PC-9 (cell line): ENCODE data around the gene UBE2R2. TPM values are rescaled to one million over a fixed set of nuclear protein-coding genes. Genes with fewer than 3 reads are reported as not detected.

Experiments
- BruUV-seq: library from RNA; stranded (reverse); fragments of 400-500 nt; replicated peaks from 2 replicates; lab custom pipeline; 2021; lab: Mats Ljungman, UMichigan
- CTCF ChIA-PET: fragments of 300-600 bp; sonication (Branson Sonifier 250); formaldehyde crosslinking; loops from one replicate; lab custom pipeline; 2022; ENCODE audit warnings: antibody characterized with exemption; lab: Charles Lee
- POLR2A ChIA-PET: fragments of 300-600 bp; sonication (Branson Sonifier 250); formaldehyde crosslinking; loops from one replicate; lab custom pipeline; 2022; ENCODE audit warnings: antibody characterized with exemption; ENCODE audit not compliant: unreplicated experiment; lab: Charles Lee
- DNase-seq, 2 experiments: peaks; one replicate each; pipeline versions ENCODE4 v3.0.0 to v3.0.0-alpha.2; 2015 to 2022; ENCODE audit warnings: mixed read lengths in 1 of 2
- H2AFZ ChIP-seq: fragments of 200-600 bp; sonication (generic); 2 replicates; pipeline ENCODE4 v1.8.1; 2017; ENCODE audit warnings: antibody characterized with exemption
- H3F3A ChIP-seq: fragments of 200-600 bp; sonication (generic); 2 replicates; pipeline ENCODE4 v1.8.1; 2017; ENCODE audit warnings: antibody characterized with exemption, mild to moderate bottlenecking, low read depth; ENCODE audit not compliant: insufficient read depth
- H3K27ac ChIP-seq: fragments of 200-600 bp; sonication (generic); 2 replicates; pipeline ENCODE4 v1.6.1; 2016; ENCODE audit warnings: mixed run types
- H3K27me3 ChIP-seq: fragments of 200-600 bp; sonication (generic); 2 replicates; pipeline ENCODE4 v1.6.1; 2016; ENCODE audit warnings: low read depth, mixed run types; ENCODE audit not compliant: insufficient read depth
- H3K36me3 ChIP-seq: fragments of 200-600 bp; sonication (generic); 2 replicates; pipeline ENCODE4 v1.6.1; 2016; ENCODE audit warnings: low read depth, mixed run types
- H3K4me1 ChIP-seq: fragments of 200-600 bp; sonication (generic); replicated peaks from 2 replicates; pipeline ENCODE4 v1.6.1; 2016; ENCODE audit warnings: mixed run types; ENCODE audit not compliant: insufficient read depth
- H3K4me2 ChIP-seq: fragments of 200-600 bp; sonication (generic); 2 replicates; pipeline ENCODE4 v1.6.1; 2017; ENCODE audit warnings: mixed run types
- H3K4me3 ChIP-seq: fragments of 200-600 bp; sonication (generic); 2 replicates; pipeline ENCODE4 v1.6.1; 2016; ENCODE audit warnings: mixed run types
- H3K79me2 ChIP-seq: fragments of 200-600 bp; sonication (generic); 2 replicates; pipeline ENCODE4 v1.6.1; 2017; ENCODE audit warnings: low read depth, mixed run types
- H3K9me2 ChIP-seq: fragments of 200-600 bp; sonication (generic); 2 replicates; pipeline ENCODE4 v1.8.1; 2017; ENCODE audit warnings: mild to moderate bottlenecking; ENCODE audit not compliant: insufficient read depth
- H3K9me3 ChIP-seq: fragments of 200-600 bp; sonication (generic); 2 replicates; pipeline ENCODE4 v1.8.1; 2016; ENCODE audit warnings: low read depth; ENCODE audit not compliant: insufficient read depth
- H4K20me1 ChIP-seq: fragments of 200-600 bp; sonication (generic); 2 replicates; pipeline ENCODE4 v1.8.1; 2017; ENCODE audit not compliant: insufficient read depth
- CTCF ChIP-seq: fragments of 200-600 bp; sonication (generic); conservative IDR thresholded peaks from 2 replicates; pipeline ENCODE4 v1.6.1; 2017; ENCODE audit warnings: mixed run types, antibody characterized with exemption, mild to moderate bottlenecking, moderate library complexity
- EZH2 ChIP-seq: fragments of 200-600 bp; sonication (generic); IDR thresholded peaks from 2 replicates; pipeline ENCODE4 v1.8.0; 2017; ENCODE audit warnings: antibody characterized with exemption, low read depth
- intact Hi-C: fragments of 100-400 bp; cut with micrococcal nuclease; formaldehyde crosslinking; loops from one replicate; pipeline ENCODE4 v1.10.0; 2022; ENCODE audit not compliant: unreplicated experiment
- total RNA-seq: library from RNA; stranded (reverse); gene quantifications from 2 replicates; pipeline ENCODE4 v1.2.3, GENCODE V29; 2021

The UBE2R2 gene
- total RNA-seq, 1 experiment from 2014 or later: 38.9 TPM

GRCh38 chr9:33931326-33931725 lies 114.4 kb downstream of the UBE2R2 start:
- CTCF ChIA-PET: no interaction called here
- Histone ChIP-seq H3F3A (no peaks in the 10 kb centered on the region), H3K4me2 (no peak overlapping the region), H4K20me1 (no peaks in the 10 kb centered on the region), H3K4me1 (no peaks in the 10 kb centered on the region), H3K36me3 (no peaks in the 10 kb centered on the region; the same call in 1 of the 2 replicates), H3K4me3 (no peak overlapping the region), H3K27me3 (no peaks in the 10 kb centered on the region), H2AFZ (no peak overlapping the region), H3K9me3 (no peaks in the 10 kb centered on the region), H3K9me2 (no peaks in the 10 kb centered on the region), H3K79me2 (no peaks in the 10 kb centered on the region), H3K27ac (no peak overlapping the region)
- POLR2A ChIA-PET: no interaction called here
- no peak for TF ChIP-seq CTCF
- no peak for TF ChIP-seq EZH2
- intact Hi-C loops: no loop called here
- DNase-seq: no peak
- no TSS peak for BruUV-seq

DNA sequence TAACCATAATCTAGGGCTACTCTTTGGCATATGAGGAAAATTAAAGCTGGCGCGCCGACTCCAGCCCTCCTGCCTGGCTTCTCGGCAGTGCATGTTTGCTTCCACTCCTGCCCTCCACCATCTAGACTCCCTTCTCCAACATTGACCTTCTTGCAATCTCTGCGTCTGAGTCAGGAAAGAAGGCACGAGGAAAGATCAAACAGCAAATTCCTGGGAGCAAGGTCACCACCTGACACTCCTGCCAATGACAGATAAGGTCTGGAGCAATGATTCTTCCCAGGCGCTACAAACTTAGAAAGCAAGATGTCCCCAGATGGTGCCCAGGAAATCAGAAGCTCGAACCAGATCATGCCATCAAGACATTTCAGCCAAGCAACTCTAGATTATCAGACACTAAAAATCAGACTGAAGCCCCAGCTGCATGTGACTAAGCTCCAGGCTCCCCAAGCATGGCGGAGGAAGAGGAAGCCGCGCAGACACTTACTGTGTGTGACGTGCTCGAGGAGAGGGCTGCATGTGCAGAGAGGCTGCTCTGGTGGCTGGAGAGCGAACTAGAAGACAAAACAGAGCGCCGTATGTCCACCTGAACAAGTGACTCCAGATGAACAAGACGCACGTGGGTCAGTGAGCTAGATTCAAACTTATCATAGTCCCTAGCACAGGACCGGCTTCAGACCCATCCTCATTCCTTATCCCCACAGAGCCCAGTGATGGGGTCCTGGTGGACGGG lies 115.3 kb downstream of the UBE2R2 start:
- Histone ChIP-seq H4K20me1 (no peaks in the 10 kb centered on the region), H3K4me3 (no peak overlapping the region), H3K4me2 (no peak overlapping the region), H3K9me2 (no peaks in the 10 kb centered on the region), H3K36me3 (no peaks in the 10 kb centered on the region), H3K79me2 (no peaks in the 10 kb centered on the region), H3K27me3 (no peaks in the 10 kb centered on the region), H3K4me1 (no peaks in the 10 kb centered on the region), H3K27ac (no peak overlapping the region), H3F3A (no peaks in the 10 kb centered on the region), H3K9me3 (no peaks in the 10 kb centered on the region), H2AFZ (no peak overlapping the region)
- no peak for DNase-seq
- ChIA-PET CTCF (no interaction called here), POLR2A (no interaction called here)
- intact Hi-C loops: no loop called here
- no peak for TF ChIP-seq EZH2
- TF ChIP-seq CTCF: no peak
- BruUV-seq: no TSS peak

DNA sequence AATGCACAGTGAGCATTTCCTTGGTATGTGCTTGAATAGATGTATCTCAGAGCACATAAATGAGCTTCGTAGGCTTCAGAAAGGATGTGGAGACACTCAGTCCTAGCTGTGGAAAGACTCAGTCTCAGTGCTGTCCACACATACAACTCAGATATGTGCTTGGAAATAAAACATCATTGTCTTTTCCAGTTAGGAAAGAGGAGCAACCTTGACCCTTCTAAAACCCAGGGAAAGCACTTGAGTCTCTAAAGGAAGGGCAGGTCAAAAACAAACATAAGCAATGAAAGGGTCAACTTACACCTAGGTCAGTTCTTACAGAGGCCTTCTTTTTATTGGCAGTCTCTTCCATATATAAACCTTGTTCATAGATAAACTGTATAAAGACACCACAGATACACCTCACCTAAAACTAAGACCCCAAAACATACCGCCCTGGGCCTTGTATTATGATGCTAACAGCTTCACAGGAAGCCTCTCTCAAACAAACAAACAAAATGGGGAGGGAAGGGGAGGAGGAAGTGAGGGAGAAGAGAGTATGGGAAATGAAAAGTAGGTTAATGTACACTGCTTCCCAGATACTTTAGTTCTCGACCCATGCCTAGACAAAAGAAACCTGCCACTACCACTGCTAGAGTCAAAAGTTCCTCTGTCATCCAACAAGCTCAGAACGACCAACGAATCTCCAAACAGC lies 117.4 kb downstream of the UBE2R2 start:
- POLR2A ChIA-PET: no interaction called here
- CTCF ChIA-PET: no interaction called here
- H3F3A ChIP-seq: no peaks in the 10 kb centered on the region

More for the DNA sequence above, 117.4 kb downstream of the UBE2R2 start:
- no peak overlapping the region for H3K4me2 ChIP-seq
- TF ChIP-seq EZH2: no peak
- TF ChIP-seq CTCF: no peak
- no TSS peak for BruUV-seq
- H2AFZ ChIP-seq: no peak overlapping the region
- no peaks in the 10 kb centered on the region for H3K79me2 ChIP-seq
- no peaks in the 10 kb centered on the region for H3K9me3 ChIP-seq
- intact Hi-C loops: no loop called here
- no peaks in the 10 kb centered on the region for H3K36me3 ChIP-seq
- H3K4me1 ChIP-seq: no peaks in the 10 kb centered on the region
- H3K4me3 ChIP-seq: no peak overlapping the region
- no peaks in the 10 kb centered on the region for H4K20me1 ChIP-seq
- no peak for DNase-seq
- no peaks in the 10 kb centered on the region for H3K9me2 ChIP-seq
- H3K27me3 ChIP-seq: no peaks in the 10 kb centered on the region
- H3K27ac ChIP-seq: no peak overlapping the region
